Hematopoietic multipotent progenitor cell treated with erythropoietin and hydrocortisone succinate and interleukin-3 and kit ligand, for 6 days (in vitro differentiated cells): ENCODE measurements around the gene PTPN5.
"Not testable (repeated sequence)": the region's sequence is repeated elsewhere in the genome, so short reads cannot be mapped to it uniquely, and the experiment has no call there.

Source experiments
- DNase-seq: peaks from one replicate; pipeline ENCODE4 v3.0.0-alpha.2; 2015

PTPN5 gene

DNA sequence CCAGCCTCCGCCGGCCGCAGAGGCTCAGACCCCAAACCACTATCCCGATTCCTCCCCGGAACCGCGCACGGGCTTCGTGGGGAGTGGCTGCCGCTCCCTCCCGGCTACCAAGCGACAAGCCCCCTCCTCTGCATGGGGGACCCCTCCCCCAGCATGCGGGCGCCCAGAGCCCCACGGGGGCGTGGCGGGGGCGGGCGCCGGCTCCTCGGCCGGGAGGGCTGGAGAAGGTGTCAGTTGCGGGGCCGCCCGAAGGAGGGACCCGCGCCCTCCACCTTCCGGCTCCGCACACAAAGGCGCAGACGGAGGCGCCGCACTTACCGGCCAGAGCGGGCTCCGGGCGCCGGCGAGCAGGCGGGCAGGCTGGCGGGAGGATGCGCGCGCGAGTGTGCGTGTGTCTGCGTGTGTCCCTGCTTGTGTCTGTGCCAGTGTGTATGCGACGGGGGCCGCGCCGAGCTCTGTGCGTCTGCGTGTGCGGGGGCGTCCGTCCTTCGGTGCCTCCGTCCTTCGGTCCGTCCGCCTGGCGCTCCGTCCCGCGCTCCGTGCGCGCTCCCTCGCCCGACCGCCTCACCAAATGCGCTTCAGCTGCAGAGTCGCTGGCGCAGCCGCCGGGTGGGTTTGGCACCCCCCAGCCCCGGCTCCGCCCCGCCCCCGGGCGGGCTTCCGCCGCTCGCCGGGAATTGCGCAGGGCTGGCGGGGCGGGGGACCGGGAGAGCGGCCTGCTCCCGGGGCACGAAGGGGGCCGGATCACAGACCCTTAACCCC is at the start of gene PTPN5:
TSS of gene PTPN5 (minus strand) at position 592 of the 762 bp plus-strand sequence. CDS start 19,840 bp downstream, outside the sequence.
- DNase-seq: no peak

DNA sequence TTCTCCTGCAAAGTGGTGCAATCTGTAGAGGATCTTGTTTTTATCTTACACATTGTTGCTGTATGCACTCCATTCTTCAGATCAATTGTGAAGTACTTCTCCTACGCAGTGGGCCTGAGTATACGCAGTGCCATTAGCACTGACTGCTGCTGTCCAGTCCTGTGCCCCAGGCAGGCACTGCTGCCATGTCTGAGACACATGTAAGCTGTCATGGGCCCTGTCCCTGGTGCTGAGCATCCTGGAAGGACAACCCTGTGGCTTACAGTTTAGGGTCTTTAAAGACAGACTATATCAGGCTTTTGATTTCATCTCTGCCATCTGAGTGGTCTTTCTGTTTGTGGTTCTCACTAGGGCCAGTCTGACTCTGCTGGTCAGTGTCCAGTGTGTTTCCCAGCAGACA is 44.8 kb upstream of the PTPN5 start:
- peak; percentile 2 for DNase-seq

DNA sequence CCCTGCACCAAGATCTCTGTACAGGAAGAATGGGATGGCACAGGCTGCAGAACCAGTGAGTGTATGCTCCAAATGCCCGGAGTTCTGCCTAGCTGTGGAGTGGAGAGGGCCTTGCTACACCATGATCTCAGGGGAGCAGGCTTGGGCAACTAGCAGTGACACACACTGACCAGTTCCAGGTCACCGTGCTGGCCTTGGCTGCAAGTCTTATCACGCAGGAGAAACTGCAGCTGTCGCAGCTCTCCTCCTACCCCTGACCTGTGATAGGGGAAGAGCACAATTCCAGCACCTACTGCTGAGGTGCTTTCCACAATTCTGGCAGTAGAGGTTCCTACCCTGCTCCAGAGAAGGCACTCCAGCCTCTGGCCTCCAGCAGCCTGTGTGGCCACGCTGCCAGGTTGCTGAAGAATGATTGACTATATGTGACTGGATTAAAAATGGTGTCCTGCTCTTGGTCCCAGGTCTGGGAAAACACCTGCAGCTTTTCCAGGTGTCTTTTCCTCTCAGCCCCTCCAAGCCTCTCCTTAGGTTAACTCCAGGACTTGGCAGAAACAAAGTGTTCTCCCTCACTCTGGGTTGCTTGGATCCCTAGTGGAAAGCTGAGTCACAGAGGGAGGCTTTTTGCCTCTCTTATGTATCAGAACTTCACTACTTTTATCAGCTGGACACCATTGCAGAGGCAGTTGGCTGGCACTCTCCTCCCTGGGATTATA is 43.3 kb upstream of the PTPN5 start:
- DNase-seq: no peak

DNA sequence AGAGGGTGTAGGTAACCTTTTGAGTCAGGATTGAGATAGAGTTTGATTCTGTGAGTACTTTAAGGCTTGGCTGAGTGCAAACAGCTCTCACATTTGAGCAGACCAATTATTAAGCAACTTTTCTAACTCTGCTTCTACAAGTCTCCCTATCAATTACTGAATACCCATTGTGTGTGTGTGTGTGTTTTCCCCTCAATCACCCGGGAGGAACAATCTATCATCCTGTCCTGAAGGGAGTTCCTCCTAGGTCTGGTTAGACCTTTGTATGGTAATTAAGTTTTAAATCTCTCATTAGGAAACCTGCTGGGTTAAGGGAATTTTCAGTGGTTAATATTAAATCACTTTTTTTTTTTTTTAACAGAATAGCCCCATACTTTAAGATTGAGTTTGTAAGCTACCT is 28.6 kb upstream of the PTPN5 start:
- not testable (repeated sequence) for DNase-seq

DNA sequence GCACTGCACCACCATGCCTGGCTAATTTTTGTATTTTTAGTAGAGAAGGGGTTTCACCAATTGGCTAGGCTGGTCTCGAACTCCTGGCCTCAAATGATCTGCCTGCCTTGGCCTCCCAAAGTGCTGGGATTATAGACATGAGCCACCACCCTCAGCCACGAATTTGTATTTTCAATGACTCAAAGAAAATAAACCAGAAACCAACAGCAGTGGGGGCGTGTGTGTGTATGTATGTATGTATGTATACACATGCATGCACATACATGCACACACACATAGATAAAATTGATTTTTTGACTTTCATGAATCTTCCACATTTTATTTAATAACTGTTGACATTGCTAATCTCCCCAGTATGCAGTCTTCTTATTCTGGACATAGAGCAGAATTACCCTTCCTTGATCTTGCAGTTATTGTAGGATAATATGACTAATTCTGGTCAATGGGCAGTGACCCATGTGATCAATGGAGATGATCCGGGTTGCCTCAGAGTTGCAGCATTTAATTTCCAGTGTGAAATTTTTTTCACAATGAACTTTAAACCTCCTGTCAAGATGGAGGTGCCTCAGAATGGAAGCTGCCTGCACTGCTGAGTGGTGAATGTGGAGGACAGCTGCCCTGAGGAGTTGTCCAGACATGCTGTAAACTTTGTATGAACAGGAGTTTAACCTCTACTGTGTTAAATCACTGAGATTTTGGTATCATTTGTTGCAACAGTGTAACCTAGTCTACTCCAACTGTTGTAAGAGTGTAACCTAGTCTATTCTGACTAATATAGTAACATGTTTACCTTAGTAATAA is 12.8 kb upstream of the PTPN5 start:
- DNase-seq: no peak

DNA sequence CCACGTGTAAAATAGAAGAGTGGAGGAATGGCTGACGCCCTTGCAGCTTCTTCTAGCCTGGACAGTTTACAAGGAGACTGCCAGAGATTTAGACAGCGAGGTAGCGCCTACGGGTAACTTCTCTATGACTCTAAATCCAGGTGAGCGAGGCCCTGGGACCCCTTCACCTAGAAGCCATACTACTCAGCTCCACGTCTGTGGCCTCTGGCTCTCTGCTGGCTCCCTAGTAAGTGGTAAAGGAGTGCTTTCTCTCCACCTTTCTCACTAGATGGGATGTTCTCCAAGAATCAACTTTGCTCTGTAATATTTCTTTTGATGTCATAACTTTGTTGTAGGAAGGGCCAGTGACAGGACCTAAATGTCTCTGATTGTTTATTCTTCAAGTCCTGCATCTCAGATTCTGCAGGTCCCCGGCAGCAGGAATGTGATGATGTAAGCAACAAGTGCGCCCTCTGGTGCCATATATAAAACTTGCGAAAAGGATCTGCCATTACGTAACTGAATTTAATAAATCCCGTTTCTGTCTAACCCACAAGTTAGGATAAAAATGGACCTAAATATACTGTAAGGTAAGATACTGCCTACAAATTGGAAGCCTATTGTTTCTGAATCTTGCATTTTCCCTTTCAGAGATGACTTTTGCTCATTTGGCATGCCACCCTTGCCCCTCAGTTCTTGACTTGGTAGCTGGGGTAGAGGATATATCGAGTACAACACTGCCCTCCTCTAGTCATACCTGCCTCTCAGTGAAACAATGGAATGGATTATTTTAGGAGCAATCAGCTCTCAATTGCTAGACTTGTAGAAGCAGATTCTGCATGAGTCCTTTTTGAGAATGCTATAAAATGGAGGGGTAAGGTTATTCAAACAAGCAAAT is 11.0 kb upstream of the PTPN5 start:
- peak; percentile 83 for DNase-seq

DNA sequence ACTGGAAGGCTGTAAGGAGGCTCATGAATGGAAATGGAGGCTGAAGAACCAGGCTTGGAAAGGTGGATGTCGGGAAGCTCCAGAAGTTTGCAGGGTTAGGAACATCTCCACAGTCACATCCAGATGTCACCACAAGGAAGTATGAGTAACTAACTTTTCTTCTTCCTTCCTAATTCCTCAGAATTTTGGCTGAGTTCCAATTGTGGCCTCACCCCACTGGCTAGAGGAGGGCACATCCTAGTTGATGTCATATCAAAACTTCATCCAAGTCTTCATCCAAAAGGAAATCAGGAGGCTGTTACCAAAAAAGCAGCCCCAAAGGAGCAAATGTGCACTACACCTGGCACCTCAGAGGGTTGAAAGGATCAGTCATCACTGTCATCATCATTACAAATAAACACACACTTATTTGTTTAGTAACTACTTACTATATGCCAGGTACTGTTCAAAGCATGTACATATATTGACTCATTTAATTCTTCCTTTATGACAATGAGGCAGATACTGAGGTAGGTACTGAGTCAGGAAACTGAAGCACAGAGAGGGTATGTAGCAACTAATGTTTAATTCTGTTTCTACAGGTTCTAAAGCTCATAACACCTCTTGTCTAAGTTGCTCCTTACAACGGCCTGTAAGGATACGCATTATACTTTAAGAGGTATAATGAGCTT is 7.3 kb upstream of the PTPN5 start:
- no peak for DNase-seq

DNA sequence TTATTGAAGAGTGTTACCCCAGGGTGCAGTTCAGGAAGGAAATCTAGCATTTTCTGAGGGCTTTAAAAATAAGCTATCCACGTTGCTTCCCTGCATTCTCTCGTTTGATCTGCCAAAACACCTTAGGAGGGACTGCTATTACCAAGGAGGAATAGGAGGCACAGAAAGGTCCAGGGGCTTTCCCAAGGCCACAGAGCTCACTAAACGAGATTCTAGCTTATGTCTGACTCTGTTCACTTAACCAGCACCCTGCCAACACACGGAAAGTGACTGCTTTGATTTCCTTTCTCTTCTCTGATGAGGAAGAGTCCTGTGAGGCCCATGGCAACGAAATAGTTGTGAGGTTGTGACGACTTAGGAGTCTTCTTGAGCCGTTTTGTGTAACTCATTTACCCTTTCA is 3.4 kb upstream of the PTPN5 start:
- DNase-seq: no peak

DNA sequence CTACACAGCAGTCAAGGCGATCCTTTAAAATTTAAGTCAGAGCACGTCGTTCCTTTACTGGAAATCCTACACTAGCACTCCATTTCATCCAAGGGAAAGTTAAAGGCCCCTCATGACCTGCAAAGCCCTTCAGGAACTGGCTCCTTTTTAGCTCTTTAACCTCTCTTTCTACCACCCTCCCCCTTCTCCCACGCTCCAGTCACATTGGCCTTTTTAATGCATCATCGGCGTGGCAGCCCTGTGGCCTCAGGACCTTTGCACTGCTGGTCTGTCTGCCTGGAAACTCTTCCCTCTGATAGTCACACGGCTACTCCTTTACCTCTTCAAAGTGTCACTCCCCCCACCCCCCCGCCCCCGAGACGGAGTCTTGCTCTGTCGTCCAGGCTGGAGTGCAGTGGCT is 1.2 kb upstream of the PTPN5 start:
- DNase-seq: no peak

DNA sequence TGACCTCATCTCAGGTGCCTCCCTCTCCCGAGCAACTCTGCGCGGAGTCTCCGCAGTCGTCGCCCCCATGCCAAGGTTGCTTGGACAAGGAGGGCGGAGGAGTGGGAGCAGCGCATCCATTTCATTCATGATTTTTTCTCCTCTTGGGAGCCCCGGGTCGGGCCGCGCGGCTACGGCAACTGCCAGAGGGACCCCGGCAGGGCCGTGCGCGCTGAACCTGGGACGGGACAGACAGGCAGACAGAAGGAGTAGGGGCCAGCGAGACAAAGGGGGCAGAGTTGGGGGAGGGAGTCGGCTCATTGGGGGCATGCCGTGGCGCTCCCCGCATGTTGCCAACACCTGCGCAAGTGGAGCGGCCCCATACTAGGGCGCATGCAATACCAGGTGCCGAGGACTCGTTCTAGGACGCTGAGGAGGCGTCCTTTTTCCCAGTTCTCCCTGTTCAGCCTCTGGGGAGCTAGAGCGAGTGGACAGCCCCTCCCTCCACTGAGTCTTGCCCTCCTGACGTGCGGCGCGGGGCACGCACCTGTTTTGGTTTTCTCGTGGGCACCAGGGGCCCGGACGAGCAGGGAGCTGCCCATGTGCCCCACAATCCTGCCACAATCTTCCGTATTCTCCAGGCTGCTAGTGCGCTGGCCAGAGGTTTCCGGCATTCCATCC is 501 bp upstream of the PTPN5 start:
- DNase-seq: no peak

DNA sequence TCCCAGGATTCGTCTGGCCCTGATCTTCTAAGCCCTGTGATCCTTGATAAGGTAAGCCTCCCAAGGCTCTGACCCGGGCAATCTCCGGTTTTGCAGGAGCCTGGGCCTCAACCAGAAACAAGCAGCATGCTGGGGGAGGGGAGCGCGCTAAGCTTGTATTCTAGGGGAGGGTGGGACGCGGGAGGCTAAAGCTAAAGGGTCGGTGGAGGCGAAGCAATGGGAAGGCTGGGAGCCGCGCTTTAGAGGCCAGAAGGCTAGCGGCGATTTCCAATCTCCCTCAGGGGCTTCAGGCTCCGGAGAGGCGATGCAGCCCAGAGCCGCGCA is 753 bp downstream of the PTPN5 start:
- DNase-seq: no peak

DNA sequence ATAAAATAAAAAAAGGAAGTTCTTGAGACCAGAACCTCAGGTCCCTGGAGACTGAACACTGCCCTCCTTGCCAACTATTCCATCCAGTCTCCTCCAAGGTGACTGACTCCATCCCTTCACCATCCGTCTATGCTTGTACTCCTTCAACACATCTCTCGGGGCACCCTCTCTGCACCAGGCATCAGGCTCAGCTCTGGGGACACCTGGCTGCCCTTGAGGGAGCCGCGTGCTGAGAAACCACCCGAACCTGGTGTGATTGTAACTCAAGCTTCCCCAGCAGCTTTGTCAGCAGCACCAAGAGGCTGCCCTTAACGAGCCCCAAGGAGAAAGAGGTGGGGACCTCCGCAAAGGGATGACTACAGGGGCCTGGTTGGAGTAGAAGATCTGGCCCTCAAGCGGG is 1.7 kb downstream of the PTPN5 start:
- no peak for DNase-seq

DNA sequence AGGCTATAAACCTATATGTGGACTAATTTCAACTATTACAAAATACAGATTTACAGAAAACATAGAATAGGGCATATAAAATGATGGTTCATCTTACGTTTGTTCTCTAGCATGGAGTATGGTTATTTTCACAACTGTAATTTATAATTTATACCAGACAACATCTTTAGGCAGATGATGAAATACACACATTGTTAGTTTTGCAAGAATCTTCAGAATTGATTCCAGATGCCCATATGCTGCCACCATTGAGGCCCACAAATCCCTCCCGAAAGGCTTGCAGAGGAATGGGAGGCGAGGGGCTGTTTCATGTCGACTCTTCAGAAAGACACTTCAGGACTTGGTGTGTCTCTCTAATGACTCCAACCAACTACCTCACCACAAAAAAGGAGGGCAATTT is 6.2 kb downstream of the PTPN5 start:
- no peak for DNase-seq

DNA sequence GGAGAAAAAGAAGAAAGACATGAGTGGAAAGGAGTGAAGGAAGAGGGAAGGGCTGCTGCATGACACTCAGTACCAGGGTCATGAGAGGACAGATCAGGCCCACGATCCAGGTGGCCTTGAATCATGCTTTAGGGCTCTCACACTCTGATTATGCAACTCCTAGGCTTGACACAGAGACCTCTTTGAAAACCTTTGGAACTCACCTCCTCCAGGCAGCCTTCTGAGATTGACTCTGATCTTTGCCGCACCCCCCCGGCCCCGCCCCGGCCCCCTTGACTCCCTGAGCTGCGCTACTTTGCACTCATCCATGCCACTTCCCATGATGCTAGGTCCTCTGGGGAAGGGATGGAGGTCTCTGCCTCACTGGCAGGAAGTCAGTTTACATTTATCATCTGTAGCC is 10.7 kb downstream of the PTPN5 start:
- no peak for DNase-seq

DNA sequence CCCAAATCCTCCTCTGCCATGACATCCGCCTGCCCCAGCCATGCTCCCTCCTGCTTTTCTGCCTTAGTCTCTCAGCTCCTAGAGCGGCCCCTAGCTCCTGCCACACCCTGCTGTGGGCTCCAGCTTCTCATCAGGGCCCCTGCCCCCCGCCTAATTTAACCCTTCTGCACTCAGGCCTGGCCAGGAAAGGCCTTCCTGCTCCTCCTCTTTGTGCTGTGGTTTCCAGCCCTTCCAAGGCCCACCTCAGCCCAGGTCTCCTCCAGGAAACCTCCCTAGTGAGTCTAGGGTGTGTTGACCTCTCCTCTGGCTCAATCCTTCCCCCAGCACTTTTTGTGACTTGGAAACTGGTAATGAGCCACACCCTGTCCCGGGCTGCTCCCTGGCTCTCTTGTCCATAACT is 11.3 kb downstream of the PTPN5 start:
- no peak for DNase-seq

DNA sequence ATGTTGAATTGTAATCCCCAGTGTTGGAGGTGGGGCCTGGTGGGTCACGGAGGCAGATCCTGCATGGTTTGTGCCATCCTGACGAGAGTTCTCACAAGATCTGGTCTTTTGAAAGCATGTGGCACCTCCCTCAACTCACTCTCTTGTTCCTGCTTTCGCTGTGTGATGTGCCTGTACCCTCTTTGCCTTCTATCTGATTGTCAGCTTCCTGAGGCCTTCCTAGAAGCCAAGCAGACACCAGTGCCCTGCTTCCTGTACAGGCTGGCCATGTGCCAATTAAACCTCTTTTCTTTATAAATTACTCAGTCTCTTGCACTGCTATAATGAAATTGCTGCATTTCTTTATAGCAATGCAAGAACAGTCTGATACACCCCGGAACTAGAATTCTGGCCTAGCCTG is 13.1 kb downstream of the PTPN5 start:
- peak; percentile 62 for DNase-seq

DNA sequence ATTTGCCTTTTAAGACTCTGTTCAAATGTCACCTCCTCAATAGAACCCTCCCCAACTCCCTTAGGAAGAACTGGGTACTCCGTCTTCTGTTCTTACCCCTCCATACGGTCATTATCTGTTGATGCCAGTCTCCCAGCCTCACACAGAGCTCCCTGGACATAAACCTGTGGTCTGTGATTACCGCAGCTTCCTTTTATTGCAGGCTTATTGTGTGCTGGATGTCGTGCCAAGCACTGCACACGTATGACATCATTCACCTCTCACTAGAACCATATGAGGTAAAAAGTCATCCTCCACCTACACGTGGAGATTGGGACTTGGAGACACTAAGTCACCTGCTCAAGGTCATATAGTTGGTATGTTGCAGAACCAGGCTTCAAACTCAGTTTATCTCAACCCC is 15.3 kb downstream of the PTPN5 start:
- peak; percentile 68 for DNase-seq

DNA sequence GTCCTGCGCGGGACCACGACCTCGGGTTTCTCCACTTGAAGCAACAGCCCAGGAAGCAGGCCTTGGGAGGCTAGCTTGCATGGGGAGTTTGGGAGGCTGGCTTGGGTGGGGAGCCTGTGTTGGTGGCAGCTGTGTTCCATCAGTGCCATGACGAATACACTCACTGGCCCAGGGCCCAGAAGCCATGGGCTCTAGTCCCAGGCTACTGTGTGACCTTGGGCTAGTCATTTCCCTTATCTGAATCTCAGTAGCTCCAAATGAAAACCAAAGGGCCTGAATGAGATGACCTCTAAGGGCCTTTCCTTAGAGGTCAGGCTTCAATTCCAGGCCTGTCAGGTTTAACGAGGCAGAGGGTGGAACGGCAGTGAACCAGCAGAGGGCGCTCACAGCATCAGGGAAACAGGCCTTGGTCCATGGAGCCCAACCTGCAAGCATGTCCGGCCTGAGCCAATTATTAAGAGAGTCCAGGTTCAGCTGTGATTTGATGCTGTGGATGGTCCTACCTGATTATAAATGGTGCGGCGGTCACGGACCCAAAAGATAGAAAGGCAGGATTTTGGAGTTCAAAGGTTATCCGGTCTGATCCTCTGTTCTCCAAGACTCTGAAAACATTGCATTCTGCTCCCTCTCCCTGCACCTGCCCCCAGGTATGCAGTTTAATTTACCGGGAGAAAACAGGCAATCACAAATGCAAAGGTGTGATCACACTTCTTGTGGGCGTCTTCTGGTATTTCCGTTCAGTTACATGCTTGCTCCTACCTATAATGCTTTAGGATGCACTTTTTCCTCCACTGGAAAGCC is 15.9 kb downstream of the PTPN5 start:
- DNase-seq: peak; percentile 90

DNA sequence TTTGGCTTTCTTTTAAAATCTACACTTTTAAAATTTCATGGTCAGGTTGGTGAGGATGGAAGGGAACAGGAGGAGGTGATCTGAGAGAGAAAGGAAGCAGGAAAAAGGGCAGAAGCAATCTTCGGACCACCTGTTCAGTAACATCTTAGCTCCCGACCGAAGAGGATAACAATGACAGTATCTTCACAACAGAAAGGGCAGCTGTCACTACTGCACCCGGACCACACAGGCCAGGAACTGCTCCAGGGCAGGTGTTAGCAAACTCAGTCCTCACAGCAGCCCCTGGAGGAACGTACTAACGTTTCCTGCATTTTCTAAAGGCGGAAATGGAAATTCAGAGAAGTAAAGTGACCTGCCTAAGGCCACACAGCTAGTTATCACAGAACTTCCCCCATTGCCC is 16.8 kb downstream of the PTPN5 start:
- DNase-seq: no peak

DNA sequence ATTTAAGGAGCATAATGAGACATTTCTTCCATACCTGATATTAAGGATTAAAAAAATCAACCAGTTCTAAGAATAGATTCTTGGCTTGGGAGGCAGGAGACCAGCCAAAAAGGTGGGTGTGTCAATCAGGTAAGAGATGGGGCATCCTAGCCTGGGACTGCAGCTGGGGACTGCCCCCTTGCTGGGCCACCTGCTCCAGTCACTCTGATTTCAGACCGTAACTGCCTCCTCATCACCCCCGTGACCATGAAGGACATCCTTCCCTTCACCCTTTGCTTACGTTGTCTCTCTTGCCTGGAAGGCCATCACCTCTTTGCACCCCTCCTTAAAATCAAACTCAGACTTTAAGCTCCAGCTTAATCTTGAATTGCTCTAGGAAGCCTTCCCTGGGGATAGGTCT is 17.9 kb downstream of the PTPN5 start:
- DNase-seq: no peak

DNA sequence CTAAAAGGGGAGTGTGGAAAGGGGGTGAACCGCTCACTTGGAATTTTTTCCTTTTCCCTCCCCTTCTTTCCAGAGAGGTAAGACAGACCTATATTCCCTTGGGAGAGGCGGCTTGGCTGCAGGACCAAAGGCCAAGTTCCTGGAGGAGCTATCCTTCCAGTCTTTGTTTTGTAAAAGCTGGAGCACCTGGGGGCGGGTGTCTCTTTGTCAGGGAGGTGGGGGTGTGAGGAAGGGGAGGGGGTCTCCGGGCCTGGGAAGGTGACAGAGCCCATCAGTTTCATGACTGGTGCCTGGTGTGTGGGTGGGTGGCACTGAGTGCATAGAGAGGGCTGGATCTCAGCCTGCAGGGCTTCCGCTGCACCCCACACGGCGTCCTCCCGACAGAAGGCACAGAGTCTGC is 18.5 kb downstream of the PTPN5 start:
- DNase-seq: no peak
